HG02642 (cell line): ENCODE results near the gene ATP1A1.
A peak's percentile ranks its signal among the peaks of the same experiment; 100 is the strongest.

Experiments used
- ATAC-seq: cut with Tn5 transposase; IDR thresholded peaks from one replicate; pipeline ENCODE4 v1.9.1; 2021; ENCODE audit warnings: mild to moderate bottlenecking; ENCODE audit not compliant: unreplicated experiment, poor library complexity

Gene ATP1A1

DNA sequence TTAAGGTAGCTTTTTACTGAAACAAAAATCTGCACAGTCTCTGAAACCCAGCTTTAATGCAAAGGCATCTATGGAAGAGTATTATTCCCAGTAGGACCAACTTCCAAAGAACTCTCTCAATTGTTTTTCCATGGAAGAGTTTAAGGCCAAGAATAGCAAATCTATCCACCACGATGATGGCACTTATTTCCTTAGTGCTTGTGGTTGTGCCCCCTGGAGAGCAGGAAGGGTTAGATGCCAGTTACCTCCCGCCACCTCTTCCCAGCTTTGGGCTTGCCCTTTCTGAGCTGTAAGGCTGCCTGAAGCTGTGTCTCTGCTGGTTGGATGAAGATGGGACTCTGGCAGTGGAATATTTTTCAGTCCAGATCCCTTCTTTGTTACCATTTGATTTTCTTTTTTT lies 4.8 kb upstream of the ATP1A1 start:
- no peak for ATAC-seq

GRCh38 chr1:116370181-116370580 lies 2.9 kb upstream of the ATP1A1 start:
- no peak for ATAC-seq

- ATAC-seq: no peak
Observed at GRCh38 chr1:116371752-116372151, 1.3 kb upstream of the ATP1A1 start.

- ATAC-seq: no peak
Observed at GRCh38 chr1:116372191-116372590, 853 bp upstream of the ATP1A1 start.

GRCh38 chr1:116373431-116374352 lies 648 bp downstream of the ATP1A1 start:
- ATAC-seq: peak; percentile 16

DNA sequence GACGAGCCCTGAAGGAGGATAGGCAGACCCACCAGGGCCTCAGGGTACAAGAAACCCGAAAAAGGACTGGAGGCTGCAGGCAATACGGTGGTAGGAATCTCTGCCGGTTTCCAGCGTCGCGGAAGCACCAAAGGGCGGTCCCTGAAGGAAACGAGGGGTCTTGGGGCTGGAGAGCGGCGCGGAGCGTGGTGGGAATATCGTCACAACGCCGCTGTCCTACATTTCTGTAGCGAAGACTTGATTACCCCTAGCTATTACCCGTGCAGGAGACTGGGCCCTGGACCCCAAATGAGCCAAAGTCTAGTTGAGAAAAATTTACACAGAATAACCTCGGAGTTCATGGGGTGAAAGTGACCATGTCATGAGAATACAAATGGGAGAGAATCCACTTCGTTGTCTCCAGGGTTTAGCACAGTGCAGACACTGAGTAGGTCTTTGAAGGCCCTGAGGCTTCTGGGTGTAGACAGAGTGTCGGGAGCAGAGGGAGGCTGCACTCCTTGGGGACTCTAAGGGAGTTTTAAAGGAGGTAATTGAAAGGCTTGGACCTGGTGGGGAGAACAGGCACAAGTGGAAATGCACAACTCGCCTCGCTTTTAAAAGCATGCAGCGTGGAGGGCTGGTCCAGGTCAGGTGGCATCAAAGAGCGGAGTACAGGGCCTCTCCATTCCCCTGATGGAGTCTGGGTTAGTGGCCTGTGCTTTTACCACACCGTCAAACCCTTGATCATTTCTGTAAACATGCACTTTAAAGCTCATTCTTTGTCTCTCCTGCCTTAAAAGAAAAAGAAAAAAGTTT lies 1.5 kb downstream of the ATP1A1 start:
- no peak for ATAC-seq

- ATAC-seq: no peak
Observed at GRCh38 chr1:116375148-116375886, 2.3 kb downstream of the ATP1A1 start.

GRCh38 chr1:116375887-116376728 lies 3.1 kb downstream of the ATP1A1 start:
- no peak for ATAC-seq

- no peak for ATAC-seq
Observed at GRCh38 chr1:116376729-116377086, 3.7 kb downstream of the ATP1A1 start.

- peak; percentile 67 for ATAC-seq
Observed at GRCh38 chr1:116377541-116378529, 4.8 kb downstream of the ATP1A1 start.

GRCh38 chr1:116379057-116379630 lies 6.1 kb downstream of the ATP1A1 start:
- no peak for ATAC-seq

DNA sequence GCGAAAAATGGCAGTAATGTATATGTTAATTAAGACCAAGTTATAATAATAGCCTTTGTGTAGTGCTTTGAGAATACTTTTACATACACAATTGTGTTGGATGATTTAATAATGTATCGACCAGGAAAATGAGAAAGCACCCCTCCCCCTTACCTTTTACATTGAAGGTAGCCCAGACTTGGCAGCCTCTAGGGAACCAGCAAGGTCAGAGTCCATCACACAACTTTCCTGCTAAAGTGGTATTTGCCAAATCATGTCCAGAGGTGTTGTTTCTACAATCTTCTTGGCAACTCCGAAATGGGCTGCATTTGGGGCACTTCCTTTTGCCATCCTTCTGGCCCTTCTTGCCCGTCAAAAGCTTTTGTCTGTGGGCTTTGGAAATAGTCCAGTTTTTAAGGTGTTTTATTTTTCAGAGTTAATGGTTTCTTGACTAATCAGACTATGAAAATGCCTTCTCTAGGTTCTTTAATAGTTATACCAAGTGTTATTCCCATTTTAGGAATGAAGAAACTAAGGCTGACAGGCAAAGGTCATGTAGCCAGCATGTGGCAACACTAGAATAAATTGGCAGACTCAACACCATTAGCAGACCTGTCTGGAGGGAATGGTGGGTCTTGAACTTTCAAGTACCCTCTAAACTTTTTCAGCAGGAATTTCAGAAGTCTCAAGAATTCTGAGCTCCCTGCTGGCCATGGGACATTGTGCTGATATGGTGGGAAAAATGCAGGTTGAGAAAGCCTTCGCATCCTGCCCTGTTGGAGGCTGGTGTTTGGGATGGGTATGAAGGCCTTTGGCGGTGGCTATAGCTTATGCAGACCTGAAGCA lies 6.8 kb downstream of the ATP1A1 start:
- no peak for ATAC-seq

GRCh38 chr1:116380499-116381242 lies 7.6 kb downstream of the ATP1A1 start:
- no peak for ATAC-seq

DNA sequence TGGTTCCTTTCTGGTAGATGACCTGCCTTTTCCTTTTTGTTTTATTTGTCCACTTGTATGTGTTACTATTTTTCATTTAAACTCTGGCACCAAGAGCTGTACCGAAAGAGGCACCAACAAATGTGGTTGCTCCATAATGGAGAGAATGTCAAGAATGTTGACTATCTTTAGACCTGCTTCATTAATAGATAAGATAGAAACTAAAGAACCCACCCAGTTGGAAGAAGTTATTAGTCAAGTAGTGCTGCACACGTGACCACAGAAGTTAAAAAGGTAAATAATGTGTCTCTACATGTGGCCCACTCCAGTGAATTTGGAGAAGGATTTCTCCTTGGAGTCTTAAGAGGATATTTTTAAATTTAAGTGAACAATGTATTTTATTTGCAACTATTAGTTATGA lies 9.3 kb downstream of the ATP1A1 start:
- no peak for ATAC-seq

GRCh38 chr1:116382857-116383483 lies 9.9 kb downstream of the ATP1A1 start:
- no peak for ATAC-seq

- ATAC-seq: no peak
Observed at GRCh38 chr1:116386042-116386441, 13.0 kb downstream of the ATP1A1 start.
